Measurements from ENCODE around the gene DCLK1. TPM values are rescaled to one million over a fixed set of nuclear protein-coding genes. Genes with fewer than 3 reads are reported as not detected.
"Not testable (repeated sequence)": the region's sequence is repeated elsewhere in the genome, so short reads cannot be mapped to it uniquely, and the experiment has no call there.

DCLK1 gene
- total RNA-seq, 1 donor from 2014 or later, result 22.6 TPM

GRCh38 chr13:36105726-36106125, 25.5 kb downstream of the DCLK1 start:
- intact Hi-C loops (cut with DNase I), result no loop called here
- H3K27ac ChIP-seq, result no peak overlapping the region
- no peaks in the 10 kb centered on the region for H3K27me3 ChIP-seq
- no peaks in the 10 kb centered on the region for H3K9me3 ChIP-seq
- no peak overlapping the region for H3K4me3 ChIP-seq
- TF ChIP-seq CTCF (IDR thresholded peaks at IDR 0.05), result no peak
- H3K36me3 ChIP-seq, result no peaks in the 10 kb centered on the region
- no peak for DNase-seq (ENCODE audit: low spot score in 2 of 2)
- no peaks in the 10 kb centered on the region for H3K4me1 ChIP-seq

GRCh38 chr13:36102721-36103120, 28.5 kb downstream of the DCLK1 start:
- Histone ChIP-seq H3K36me3 (no peaks in the 10 kb centered on the region), H3K27me3 (no peaks in the 10 kb centered on the region), H3K4me3 (no peak overlapping the region), H3K27ac (no peak overlapping the region), H3K4me1 (no peaks in the 10 kb centered on the region), H3K9me3 (no peaks in the 10 kb centered on the region)
- no peak for DNase-seq (ENCODE audit: low spot score in 2 of 2)
- TF ChIP-seq CTCF (IDR thresholded peaks at IDR 0.05), result no peak
- intact Hi-C loops (cut with DNase I), result no loop called here

GRCh38 chr13:36101907-36102306, 29.3 kb downstream of the DCLK1 start:
- H3K27me3 ChIP-seq; H3K4me3 ChIP-seq; DNase-seq (ENCODE audit: low spot score in 2 of 2); H3K9me3 ChIP-seq; H3K27ac ChIP-seq; H3K4me1 ChIP-seq; intact Hi-C loops (cut with DNase I); H3K36me3 ChIP-seq: not testable (repeated sequence)

GRCh38 chr13:36101157-36101556, 30.0 kb downstream of the DCLK1 start:
- Histone ChIP-seq H3K9me3 (no peaks in the 10 kb centered on the region), H3K27me3 (no peaks in the 10 kb centered on the region), H3K4me3 (no peak overlapping the region), H3K27ac (no peak overlapping the region), H3K4me1 (no peaks in the 10 kb centered on the region), H3K36me3 (no peaks in the 10 kb centered on the region)
- intact Hi-C loops (cut with DNase I), result no loop called here
- TF ChIP-seq CTCF (IDR thresholded peaks at IDR 0.05), result no peak
- DNase-seq (ENCODE audit: low spot score in 2 of 2), result no peak

- Histone ChIP-seq H3K27ac (no peak overlapping the region), H3K27me3 (no peaks in the 10 kb centered on the region), H3K4me1 (no peaks in the 10 kb centered on the region), H3K9me3 (no peaks in the 10 kb centered on the region), H3K36me3 (no peaks in the 10 kb centered on the region), H3K4me3 (no peak overlapping the region)
- intact Hi-C loops (cut with DNase I), result no loop called here
- DNase-seq (ENCODE audit: low spot score in 2 of 2), result no peak
- no peak for TF ChIP-seq CTCF (IDR thresholded peaks at IDR 0.05)
Measured at GRCh38 chr13:36098080-36098479, 33.1 kb downstream of the DCLK1 start.

GRCh38 chr13:36096461-36097416, 34.4 kb downstream of the DCLK1 start:
- no peaks in the 10 kb centered on the region for H3K4me1 ChIP-seq
- no peaks in the 10 kb centered on the region for H3K9me3 ChIP-seq
- no peak for DNase-seq (ENCODE audit: low spot score in 2 of 2)
- intact Hi-C loops (cut with DNase I), result no loop called here
- H3K27me3 ChIP-seq, result no peaks in the 10 kb centered on the region
- no peak overlapping the region for H3K4me3 ChIP-seq
- no peaks in the 10 kb centered on the region for H3K36me3 ChIP-seq
- no peak overlapping the region for H3K27ac ChIP-seq
- TF ChIP-seq CTCF (IDR thresholded peaks at IDR 0.05), result no peak

Data from ascending aorta (tissue), 2 donors.